Measurements from ENCODE around the gene GPM6B.

GRCh38 chrX:13761606-13762414 is 55.1 kb downstream of the GPM6B start:
- TF ChIP-seq CTCF (IDR thresholded peaks at IDR 0.05) (no peak), ZFX (IDR thresholded peaks at IDR 0.05; ENCODE audit: borderline replicate concordance) (no peak)

All from 22Rv1 (cell line).